Liver (tissue), 9 donors: Measurements from ENCODE around the gene METTL23. TPM values are rescaled to one million over a fixed set of nuclear protein-coding genes. Genes with fewer than 3 reads are reported as not detected.

ENCODE experiments used
- DNase-seq: peaks from one replicate; pipeline ENCODE4 v3.0.0-alpha.2; 2017; ENCODE audit warnings: low spot score
- H3K27ac ChIP-seq, 2 donors: one replicate each; pipeline ENCODE4 v1.7.0; 2013; ENCODE audit warnings: inconsistent platforms in 2 of 2, low read length in 2 of 2, control low read depth in 1 of 2, low read depth in 1 of 2, mild to moderate bottlenecking in 1 of 2
- H3K27me3 ChIP-seq, 4 donors: one replicate each; pipeline versions ENCODE4 v1.6.1 to v1.7.0; 2013; ENCODE audit warnings: low read length in 3 of 4, inconsistent platforms in 1 of 4, mild to moderate bottlenecking in 1 of 4, moderate library complexity in 1 of 4; ENCODE audit not compliant: control insufficient read depth in 4 of 4, insufficient read depth in 4 of 4
- H3K36me3 ChIP-seq, 4 donors: one replicate each; pipeline versions ENCODE4 v1.6.1 to v1.7.0; 2013; ENCODE audit warnings: low read length in 3 of 4, mild to moderate bottlenecking in 3 of 4, low read depth in 1 of 4, moderate library complexity in 1 of 4; ENCODE audit not compliant: control insufficient read depth in 4 of 4, insufficient read depth in 3 of 4
- H3K4me1 ChIP-seq, 4 donors: one replicate each; pipeline versions ENCODE4 v1.6.1 to v1.7.0; 2013; ENCODE audit warnings: low read length in 3 of 4, mild to moderate bottlenecking in 3 of 4, moderate library complexity in 1 of 4; ENCODE audit not compliant: control insufficient read depth in 4 of 4, insufficient read depth in 4 of 4
- H3K4me3 ChIP-seq, 3 donors: one replicate each; pipeline versions ENCODE4 v1.6.1 to v1.7.0; 2013; ENCODE audit warnings: low read length in 3 of 3, control low read depth in 1 of 3, low read depth in 1 of 3, mild to moderate bottlenecking in 1 of 3
- H3K9ac ChIP-seq, 2 donors: one replicate each; pipeline ENCODE4 v1.7.0; 2013; ENCODE audit warnings: low read length in 2 of 2, mild to moderate bottlenecking in 2 of 2, moderate library complexity in 2 of 2, control low read depth in 1 of 2, low read depth in 1 of 2
- H3K9me3 ChIP-seq, 4 donors: one replicate each; pipeline versions ENCODE4 v1.6.1 to v1.7.0; 2013; ENCODE audit warnings: low read length in 3 of 4; ENCODE audit not compliant: control insufficient read depth in 4 of 4
- CTCF ChIP-seq: fragments of 150-350 bp; IDR thresholded peaks from 2 replicates; pipeline ENCODE4 v1.5.1; 2017; ENCODE audit warnings: improper control_type of control experiment, low read depth, low read length; ENCODE audit not compliant: missing input control
- FOXA1 ChIP-seq: IDR thresholded peaks from 2 replicates; pipeline ENCODE4 v1.6.1; 2016; ENCODE audit warnings: antibody characterized with exemption
- GABPA ChIP-seq, 2 donors: IDR thresholded peaks in 1 of 2; conservative IDR thresholded peaks in 1 of 2; 2 replicates each; pipeline ENCODE4 v1.6.1; 2016; ENCODE audit warnings: antibody characterized with exemption in 2 of 2, mild to moderate bottlenecking in 1 of 2, moderate library complexity in 1 of 2
- HNF4A ChIP-seq, 2 donors: conservative IDR thresholded peaks; 2 replicates each; pipeline ENCODE4 v1.6.1; 2016; ENCODE audit warnings: antibody characterized with exemption in 2 of 2, mild to moderate bottlenecking in 2 of 2
- HNF4G ChIP-seq: IDR thresholded peaks from 2 replicates; pipeline ENCODE4 v1.6.1; 2016; ENCODE audit warnings: antibody characterized with exemption
- JUND ChIP-seq, 2 donors: IDR thresholded peaks; 2 replicates each; pipeline ENCODE4 v1.6.1; 2016; ENCODE audit warnings: antibody characterized with exemption in 2 of 2
- NR2F2 ChIP-seq: IDR thresholded peaks from 2 replicates; pipeline ENCODE4 v1.6.1; 2016; ENCODE audit warnings: antibody characterized with exemption
- RAD21 ChIP-seq, 2 donors: IDR thresholded peaks; 2 replicates each; pipeline ENCODE4 v1.6.1; 2016; ENCODE audit warnings: antibody characterized with exemption in 2 of 2, mild to moderate bottlenecking in 2 of 2
- RXRA ChIP-seq, 2 donors: IDR thresholded peaks; 2 replicates each; pipeline ENCODE4 v1.6.1; 2017 to 2018; ENCODE audit warnings: antibody characterized with exemption in 2 of 2, mild to moderate bottlenecking in 1 of 2
- SP1 ChIP-seq: IDR thresholded peaks from 2 replicates; pipeline ENCODE4 v1.6.1; 2018; ENCODE audit warnings: antibody characterized with exemption, mild to moderate bottlenecking
- TAF1 ChIP-seq: conservative IDR thresholded peaks from 2 replicates; pipeline ENCODE4 v1.6.1; 2016; ENCODE audit warnings: antibody characterized with exemption, mild to moderate bottlenecking
- ZBTB33 ChIP-seq: IDR thresholded peaks from 2 replicates; pipeline ENCODE4 v1.6.1; 2016; ENCODE audit warnings: antibody characterized with exemption
- WGBS: extraction: QIAGEN DNeasy Blood & Tissue Kit; methylation state at CpG from one replicate; pipeline ENCODE4 v1.1.7; 2013; 5-methylcytosine and 5-hydroxymethylcytosine counted together
- polyA plus RNA-seq, 2 donors: library from polyadenylated mRNA; stranded (reverse) in 1 of 2; unstranded in 1 of 2; fragments of 200-250 nt in 1 of 2; fragments of >200 nt in 1 of 2; fragmentation: Nextera tagmentation in 1 of 2; extraction: Ambion mirVana in 1 of 2; gene quantifications; one replicate each; pipeline versions ENCODE4 v1.2.1 to v1.2.3, GENCODE V29; 2013 to 2015
- total RNA-seq, 2 donors: library from RNA; depleted of rRNA; stranded (reverse); fragments of >200 nt; gene quantifications; one replicate each; pipeline ENCODE4 v1.2.3, GENCODE V29; 2014
- TF ChIP-seq, protein P1 (sequence below): IDR thresholded peaks from 2 replicates; pipeline ENCODE4 v1.6.1; 2016; ENCODE audit warnings: antibody characterized with exemption
- TF ChIP-seq, protein P2 (sequence below): IDR thresholded peaks from 2 replicates; pipeline ENCODE4 v1.6.1; 2016; ENCODE audit warnings: antibody characterized with exemption
- donor health status: healthy.
- donor health status: healthy.
- donor health status: healthy.
- donor health status: healthy.
- donor health status: healthy.

METTL23 gene
- total and polyA plus RNA-seq, 4 donors = 15.6 to 37.2 (median 22.1) TPM

GRCh38 chr17:76775021-76775600 lies 48.5 kb downstream of the METTL23 start:
- H3K36me3 ChIP-seq = peaks cover 3 to 30% (median 24%) of the 10 kb centered on the region in 4 donors
- no peak for DNase-seq
- TF ChIP-seq FOXA1 (no peak), HNF4G (no peak), HNF4A (conservative IDR thresholded peaks at IDR 0.05) (no peak), GABPA (IDR thresholded peaks at IDR 0.05 in 1 of 2, conservative IDR thresholded peaks at IDR 0.05 in 1 of 2) (no peak), ZBTB33 (no peak)
- TF ChIP-seq, protein P1, sequence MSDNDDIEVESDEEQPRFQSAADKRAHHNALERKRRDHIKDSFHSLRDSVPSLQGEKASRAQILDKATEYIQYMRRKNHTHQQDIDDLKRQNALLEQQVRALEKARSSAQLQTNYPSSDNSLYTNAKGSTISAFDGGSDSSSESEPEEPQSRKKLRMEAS = no peak
- TF ChIP-seq, protein P2, sequence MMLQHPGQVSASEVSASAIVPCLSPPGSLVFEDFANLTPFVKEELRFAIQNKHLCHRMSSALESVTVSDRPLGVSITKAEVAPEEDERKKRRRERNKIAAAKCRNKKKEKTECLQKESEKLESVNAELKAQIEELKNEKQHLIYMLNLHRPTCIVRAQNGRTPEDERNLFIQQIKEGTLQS = no peak
- no peaks in the 10 kb centered on the region for H3K9me3 ChIP-seq
- whole genome bisulfite sequencing = 96% methylated on average over 10 of the region's 10 CpGs
- no peak overlapping the region for H3K4me3 ChIP-seq
- H3K27me3 ChIP-seq = no peaks in the 10 kb centered on the region
- H3K27ac ChIP-seq = no peak overlapping the region
- H3K4me1 ChIP-seq = no peaks in the 10 kb centered on the region
- no peak overlapping the region for H3K9ac ChIP-seq

DNA sequence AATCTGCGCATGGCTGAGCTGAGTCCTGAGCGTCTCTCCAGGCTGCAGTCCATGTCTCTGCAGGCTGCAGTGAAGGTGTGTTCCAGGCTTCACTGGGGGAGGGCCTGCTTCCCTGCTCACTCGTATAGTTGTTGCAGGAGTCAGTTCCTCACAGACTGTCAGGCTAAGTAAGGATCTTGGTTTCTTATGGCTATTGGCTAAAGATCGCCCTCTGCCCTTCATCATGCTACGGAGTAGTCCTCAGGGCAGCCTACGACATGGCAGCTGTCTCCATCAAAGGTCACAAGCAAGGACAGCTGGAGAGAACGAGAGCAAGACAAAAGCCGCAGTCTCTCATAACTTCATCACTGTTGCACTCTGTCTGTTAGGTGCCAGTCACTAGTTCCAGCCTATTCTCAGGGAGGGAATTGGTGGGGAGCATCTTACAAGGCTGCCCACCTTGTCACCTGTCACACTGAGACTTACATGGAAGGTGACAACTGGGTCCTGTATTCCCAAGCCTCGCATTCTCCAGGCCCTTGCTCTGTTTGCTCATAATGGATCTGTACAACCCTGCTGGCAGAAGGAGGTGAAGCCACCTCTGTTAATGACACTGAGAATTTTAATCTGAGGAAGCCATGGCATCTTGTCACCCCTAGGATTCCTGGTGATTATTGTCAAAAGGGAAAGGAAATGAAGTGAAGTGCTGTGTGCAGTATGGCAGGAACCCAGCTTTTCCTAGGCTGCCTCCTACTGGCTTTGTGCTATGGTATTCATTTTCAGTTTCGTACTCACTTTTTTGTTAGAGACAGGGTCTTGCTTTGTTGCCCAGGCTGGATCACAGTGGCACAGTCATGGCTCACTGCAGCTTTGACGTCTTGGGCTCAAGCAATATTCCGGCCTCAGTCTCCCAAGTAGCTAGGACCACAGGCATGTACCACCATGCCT lies 54.7 kb downstream of the METTL23 start:
- Histone ChIP-seq H3K36me3 (peaks cover 0 to 22% (median 13%) of the 10 kb centered on the region in 4 donors), H3K27ac (no peak overlapping the region), H3K27me3 (no peaks in the 10 kb centered on the region), H3K9me3 (no peaks in the 10 kb centered on the region), H3K4me1 (no peaks in the 10 kb centered on the region), H3K9ac (no peak overlapping the region), H3K4me3 (no peak overlapping the region)
- DNase-seq = no peak
- TF ChIP-seq RXRA (IDR thresholded peaks at IDR 0.05) = no peak
- no peak for TF ChIP-seq TAF1
- TF ChIP-seq SP1 = no peak
- TF ChIP-seq CTCF = no peak
- TF ChIP-seq, protein P2 = no peak
- no peak for TF ChIP-seq JUND (IDR thresholded peaks at IDR 0.05)
- TF ChIP-seq NR2F2 = no peak
- TF ChIP-seq RAD21 (IDR thresholded peaks at IDR 0.05) = no peak
- TF ChIP-seq HNF4G = no peak
- TF ChIP-seq, protein P1 = no peak
- no peak for TF ChIP-seq GABPA (IDR thresholded peaks at IDR 0.05 in 1 of 2, conservative IDR thresholded peaks at IDR 0.05 in 1 of 2)
- WGBS = 94% methylated on average over 12 of the region's 12 CpGs
